ENCODE data around the gene CMPK1. TPM values are rescaled to one million over a fixed set of nuclear protein-coding genes. Genes with fewer than 3 reads are reported as not detected.

The CMPK1 gene
- total RNA-seq, 1 experiment from 2014 or later: 119 TPM

- H3K9me3 ChIP-seq (ENCODE audit: insufficient read depth, low read depth): no peaks in the 10 kb centered on the region
- H3K4me3 ChIP-seq: no peak overlapping the region
- no peaks in the 10 kb centered on the region for H3K4me1 ChIP-seq (replicated peaks; ENCODE audit: insufficient read depth)
- no peak for DNase-seq
- intact Hi-C loops (cut with micrococcal nuclease; ENCODE audit: unreplicated experiment): loop anchor here (10.0 kb wide), 1 partner anchor 593 kb away; no protein-coding TSS in a partner anchor
- H3K27ac ChIP-seq: no peak overlapping the region
- TF ChIP-seq EZH2 (IDR thresholded peaks at IDR 0.05; ENCODE audit: low read depth): no peak
- TF ChIP-seq CTCF (conservative IDR thresholded peaks at IDR 0.05): no peak
- no TSS peak for BruUV-seq (replicated peaks)
- H3K36me3 ChIP-seq (ENCODE audit: low read depth): peaks cover 38% of the 10 kb centered on the region
- H2AFZ ChIP-seq: no peak overlapping the region
- H3K9me2 ChIP-seq (ENCODE audit: insufficient read depth): no peaks in the 10 kb centered on the region
- H3F3A ChIP-seq (ENCODE audit: insufficient read depth, low read depth): no peaks in the 10 kb centered on the region
- ChIA-PET POLR2A (ENCODE audit: unreplicated experiment) (no interaction called here), CTCF (no interaction called here)
- no peaks in the 10 kb centered on the region for H4K20me1 ChIP-seq (ENCODE audit: insufficient read depth)
- H3K79me2 ChIP-seq (ENCODE audit: low read depth): no peaks in the 10 kb centered on the region
- no peaks in the 10 kb centered on the region for H3K27me3 ChIP-seq (ENCODE audit: insufficient read depth, low read depth)
- no peak overlapping the region for H3K4me2 ChIP-seq
These were observed 35.4 kb upstream of the CMPK1 start for GRCh38 chr1:47298025-47298699.

GRCh38 chr1:47302472-47302871, 31.1 kb upstream of the CMPK1 start:
- CTCF ChIA-PET: no interaction called here
- intact Hi-C loops (cut with micrococcal nuclease; ENCODE audit: unreplicated experiment): loop anchor here (5.0 kb wide), 1 partner anchor 35 kb away; no protein-coding TSS in a partner anchor

GRCh38 chr1:47309427-47309826, 24.2 kb upstream of the CMPK1 start:
- H3K27ac ChIP-seq: no peak overlapping the region
- BruUV-seq (replicated peaks): no TSS peak
- H2AFZ ChIP-seq: no peak overlapping the region
- H3K9me2 ChIP-seq (ENCODE audit: insufficient read depth): no peaks in the 10 kb centered on the region
- H3F3A ChIP-seq (ENCODE audit: insufficient read depth, low read depth): peaks cover 10% of the 10 kb centered on the region; the same call in 1 of the 2 replicates
- H3K4me1 ChIP-seq (replicated peaks; ENCODE audit: insufficient read depth): peaks cover 12% of the 10 kb centered on the region
- no peaks in the 10 kb centered on the region for H3K9me3 ChIP-seq (ENCODE audit: insufficient read depth, low read depth)
- POLR2A ChIA-PET (ENCODE audit: unreplicated experiment): interaction anchor here (0.7 kb wide), 1 partner anchor 128 kb away, joined by 3 read pairs; no protein-coding TSS in a partner anchor
- intact Hi-C loops (cut with micrococcal nuclease; ENCODE audit: unreplicated experiment): no loop called here
- no peaks in the 10 kb centered on the region for H3K27me3 ChIP-seq (ENCODE audit: insufficient read depth, low read depth)
- peaks cover 21% of the 10 kb centered on the region for H3K36me3 ChIP-seq (ENCODE audit: low read depth)
- H3K4me2 ChIP-seq: no peak overlapping the region
- no peak for DNase-seq
- TF ChIP-seq EZH2 (IDR thresholded peaks at IDR 0.05; ENCODE audit: low read depth) (no peak), CTCF (conservative IDR thresholded peaks at IDR 0.05) (no peak)
- H3K4me3 ChIP-seq: no peak overlapping the region
- H4K20me1 ChIP-seq (ENCODE audit: insufficient read depth): no peaks in the 10 kb centered on the region
- H3K79me2 ChIP-seq (ENCODE audit: low read depth): peaks cover 46% of the 10 kb centered on the region
- CTCF ChIA-PET: no interaction called here

More at GRCh38 chr1:47302472-47302871, 31.1 kb upstream of the CMPK1 start:
- no peak for TF ChIP-seq EZH2 (IDR thresholded peaks at IDR 0.05; ENCODE audit: low read depth)
- no peak for TF ChIP-seq CTCF (conservative IDR thresholded peaks at IDR 0.05)
- no peak for DNase-seq
- no peak overlapping the region for H3K4me3 ChIP-seq
- H3F3A ChIP-seq (ENCODE audit: insufficient read depth, low read depth): 0 out of 2 replicates have a peak, but pooled peaks cover 4% of the 10 kb centered on the region
- no peak overlapping the region for H3K4me2 ChIP-seq
- POLR2A ChIA-PET (ENCODE audit: unreplicated experiment): no interaction called here
- H3K27ac ChIP-seq: no peak overlapping the region
- no peak overlapping the region for H2AFZ ChIP-seq
- BruUV-seq (replicated peaks): no TSS peak
- H3K27me3 ChIP-seq (ENCODE audit: insufficient read depth, low read depth): no peaks in the 10 kb centered on the region
- H3K4me1 ChIP-seq (replicated peaks; ENCODE audit: insufficient read depth): no peaks in the 10 kb centered on the region
- no peaks in the 10 kb centered on the region for H4K20me1 ChIP-seq (ENCODE audit: insufficient read depth)
- peaks cover 46% of the 10 kb centered on the region for H3K36me3 ChIP-seq (ENCODE audit: low read depth)
- no peaks in the 10 kb centered on the region for H3K9me2 ChIP-seq (ENCODE audit: insufficient read depth)
- no peaks in the 10 kb centered on the region; the same call in 1 of the 2 replicates for H3K79me2 ChIP-seq (ENCODE audit: low read depth)
- H3K9me3 ChIP-seq (ENCODE audit: insufficient read depth, low read depth): no peaks in the 10 kb centered on the region

Measured in PC-9 (cell line).